Sciatic nerve (tissue), 2 donors: Measurements from ENCODE around the gene SLC2A2. TPM values are rescaled to one million over a fixed set of nuclear protein-coding genes. Genes with fewer than 3 reads are reported as not detected.
A peak's percentile ranks its signal among the peaks of the same experiment; 100 is the strongest.

ENCODE experiments used
- ATAC-seq: fragments of 200-7000 bp; cut with Tn5 transposase; one replicate; pipeline ENCODE4 v1.9.1; 2020; ENCODE audit warnings: mild to moderate bottlenecking, moderate library complexity
- DNase-seq: peaks from one replicate; pipeline ENCODE4 v3.0.0-alpha.2; 2020; ENCODE audit warnings: low spot score
- intact Hi-C: fragments of 100-400 bp; cut with DNase I; formaldehyde crosslinking; loops from one replicate; pipeline ENCODE4 v1.14.2; 2022
- total RNA-seq: library from RNA; stranded (reverse); fragmentation: NEBNext Ultra II Directional; extraction: Animal tissue kit (Norgen Biotek cat#: 25700); gene quantifications from one replicate; pipeline ENCODE4 v1.2.1, GENCODE V29; 2021
- donor health status: DM: no; HTN: no; CAD: no.
- donor health status: DM: no; HTN: no; CAD: no.

The SLC2A2 gene
- total RNA-seq = not detected

GRCh38 chr3:171026597-171027293 lies at the start of gene SLC2A2:
Gene SLC2A2 (minus strand): TSS chr3:171026720. CDS start chr3:171026670, 50 bp downstream.
- ATAC-seq (no peak), DNase-seq (no peak)
- intact Hi-C loops = no loop called here

- intact Hi-C loops = no loop called here
- no peak for ATAC-seq
- DNase-seq = no peak
Observed at GRCh38 chr3:171072432-171072831, 45.9 kb upstream of the SLC2A2 start.

- DNase-seq (no peak), ATAC-seq (no peak)
- intact Hi-C loops = no loop called here
Observed at GRCh38 chr3:171068658-171069057, 42.1 kb upstream of the SLC2A2 start.

GRCh38 chr3:171066206-171066605 lies 39.7 kb upstream of the SLC2A2 start:
- ATAC-seq (no peak), DNase-seq (no peak)
- intact Hi-C loops = no loop called here

GRCh38 chr3:171065732-171066131 lies 39.2 kb upstream of the SLC2A2 start:
- intact Hi-C loops = no loop called here
- ATAC-seq (no peak), DNase-seq (no peak)

GRCh38 chr3:171064461-171064860 lies 37.9 kb upstream of the SLC2A2 start:
- DNase-seq = no peak
- intact Hi-C loops = no loop called here
- ATAC-seq = no peak

- DNase-seq = no peak
- ATAC-seq = no peak
- intact Hi-C loops = no loop called here
Observed at GRCh38 chr3:171061749-171062148, 35.2 kb upstream of the SLC2A2 start.

- no peak for DNase-seq
- ATAC-seq = no peak
- intact Hi-C loops = no loop called here
Observed at GRCh38 chr3:171059978-171060377, 33.5 kb upstream of the SLC2A2 start.

GRCh38 chr3:171058873-171059603 lies 32.5 kb upstream of the SLC2A2 start:
- intact Hi-C loops = no loop called here
- no peak for DNase-seq

GRCh38 chr3:171058058-171058457 lies 31.5 kb upstream of the SLC2A2 start:
- no peak for DNase-seq
- intact Hi-C loops = no loop called here
- ATAC-seq = no peak

More at GRCh38 chr3:171058873-171059603, 32.5 kb upstream of the SLC2A2 start:
- no peak for ATAC-seq

GRCh38 chr3:171057072-171057471 lies 30.6 kb upstream of the SLC2A2 start:
- ATAC-seq (no peak), DNase-seq (no peak)
- intact Hi-C loops = no loop called here

- DNase-seq (no peak), ATAC-seq (no peak)
- intact Hi-C loops = no loop called here
Observed at GRCh38 chr3:171056528-171056927, 30.0 kb upstream of the SLC2A2 start.

- DNase-seq (no peak), ATAC-seq (no peak)
- intact Hi-C loops = no loop called here
Observed at GRCh38 chr3:171055336-171056178, 29.0 kb upstream of the SLC2A2 start.

GRCh38 chr3:171054921-171055320 lies 28.4 kb upstream of the SLC2A2 start:
- DNase-seq (no peak), ATAC-seq (no peak)
- intact Hi-C loops = no loop called here

- ATAC-seq (no peak), DNase-seq (no peak)
- intact Hi-C loops = no loop called here
Observed at GRCh38 chr3:171054231-171054630, 27.7 kb upstream of the SLC2A2 start.

GRCh38 chr3:171049861-171050444 lies 23.4 kb upstream of the SLC2A2 start:
- ATAC-seq (peak; percentile 72), DNase-seq (no peak)
- intact Hi-C loops = no loop called here

GRCh38 chr3:171046760-171047159 lies 20.2 kb upstream of the SLC2A2 start:
- intact Hi-C loops = no loop called here
- ATAC-seq = no peak
- no peak for DNase-seq

- ATAC-seq = peak; percentile 69
- no peak for DNase-seq
- intact Hi-C loops = no loop called here
Observed at GRCh38 chr3:171044835-171045793, 18.6 kb upstream of the SLC2A2 start.
